ENCODE results near the gene KCNB1.

- TF ChIP-seq, protein P1, sequence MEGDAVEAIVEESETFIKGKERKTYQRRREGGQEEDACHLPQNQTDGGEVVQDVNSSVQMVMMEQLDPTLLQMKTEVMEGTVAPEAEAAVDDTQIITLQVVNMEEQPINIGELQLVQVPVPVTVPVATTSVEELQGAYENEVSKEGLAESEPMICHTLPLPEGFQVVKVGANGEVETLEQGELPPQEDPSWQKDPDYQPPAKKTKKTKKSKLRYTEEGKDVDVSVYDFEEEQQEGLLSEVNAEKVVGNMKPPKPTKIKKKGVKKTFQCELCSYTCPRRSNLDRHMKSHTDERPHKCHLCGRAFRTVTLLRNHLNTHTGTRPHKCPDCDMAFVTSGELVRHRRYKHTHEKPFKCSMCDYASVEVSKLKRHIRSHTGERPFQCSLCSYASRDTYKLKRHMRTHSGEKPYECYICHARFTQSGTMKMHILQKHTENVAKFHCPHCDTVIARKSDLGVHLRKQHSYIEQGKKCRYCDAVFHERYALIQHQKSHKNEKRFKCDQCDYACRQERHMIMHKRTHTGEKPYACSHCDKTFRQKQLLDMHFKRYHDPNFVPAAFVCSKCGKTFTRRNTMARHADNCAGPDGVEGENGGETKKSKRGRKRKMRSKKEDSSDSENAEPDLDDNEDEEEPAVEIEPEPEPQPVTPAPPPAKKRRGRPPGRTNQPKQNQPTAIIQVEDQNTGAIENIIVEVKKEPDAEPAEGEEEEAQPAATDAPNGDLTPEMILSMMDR (IDR thresholded peaks at IDR 0.05; ENCODE audit: low read depth, low read length), result no peak
- TF ChIP-seq EZH2phosphoT487 (IDR thresholded peaks at IDR 0.05; ENCODE audit: low read depth), result no peak
These were observed 102.1 kb downstream of the KCNB1 start for GRCh38 chr20:49380337-49380780.

Data from OCI-LY3 (cell line).